ENCODE data around the gene SKAP1.

GRCh38 chr17:48459070-48459844, 29.2 kb upstream of the SKAP1 start:
- TF ChIP-seq CTCF (IDR thresholded peaks at IDR 0.05) (no peak), ZFX (IDR thresholded peaks at IDR 0.05; ENCODE audit: borderline replicate concordance) (no peak)
